Stimulated activated CD4-positive, alpha-beta T cell treated with anti-CD3 and anti-CD28 coated beads, Interleukin-4, amount 100 ng/mL, for 4 hours (primary cell): Measurements from ENCODE around the gene VAT1L.
"Not testable (repeated sequence)": the region's sequence is repeated elsewhere in the genome, so short reads cannot be mapped to it uniquely, and the experiment has no call there.

Source experiments
- DNase-seq, 2 experiments: peaks; one replicate each; pipeline ENCODE4 v3.0.0-alpha.2; 2020

The VAT1L gene

GRCh38 chr16:77918809-77919707 is 130.7 kb downstream of the VAT1L start:
- DNase-seq: no peak

GRCh38 chr16:77919761-77920415 is 131.5 kb downstream of the VAT1L start:
- DNase-seq: no peak

GRCh38 chr16:77920984-77921383 is 132.6 kb downstream of the VAT1L start:
- no peak for DNase-seq

- DNase-seq: no peak
These were observed 133.9 kb downstream of the VAT1L start for GRCh38 chr16:77922228-77922754.

- no peak for DNase-seq
These were observed 137.2 kb downstream of the VAT1L start for GRCh38 chr16:77925531-77925930.

GRCh38 chr16:77928096-77928495 is 139.7 kb downstream of the VAT1L start:
- no peak for DNase-seq

GRCh38 chr16:77929004-77929403 is 140.6 kb downstream of the VAT1L start:
- DNase-seq: no peak

GRCh38 chr16:77931058-77931457 is 142.7 kb downstream of the VAT1L start:
- DNase-seq: no peak

GRCh38 chr16:77937473-77938149 is 149.2 kb downstream of the VAT1L start:
- DNase-seq: no peak

GRCh38 chr16:77938913-77939312 is 150.5 kb downstream of the VAT1L start:
- no peak for DNase-seq

GRCh38 chr16:77939968-77940367 is 151.6 kb downstream of the VAT1L start:
- no peak for DNase-seq

- DNase-seq: no peak
These were observed 155.4 kb downstream of the VAT1L start for GRCh38 chr16:77943801-77944200.

- no peak for DNase-seq
These were observed 156.3 kb downstream of the VAT1L start for GRCh38 chr16:77944631-77945030.

- no peak for DNase-seq
These were observed 156.8 kb downstream of the VAT1L start for GRCh38 chr16:77945126-77945525.

GRCh38 chr16:77946823-77947222 is 158.5 kb downstream of the VAT1L start:
- no peak for DNase-seq

- not testable (repeated sequence) for DNase-seq
These were observed 159.2 kb downstream of the VAT1L start for GRCh38 chr16:77947590-77947989.

GRCh38 chr16:77948835-77949234 is 160.5 kb downstream of the VAT1L start:
- DNase-seq: no peak

GRCh38 chr16:77949445-77949844 is 161.1 kb downstream of the VAT1L start:
- no peak for DNase-seq

GRCh38 chr16:77951788-77952187 is 163.4 kb downstream of the VAT1L start:
- DNase-seq: no peak

GRCh38 chr16:77955127-77955526 is 166.8 kb downstream of the VAT1L start:
- no peak for DNase-seq

- no peak for DNase-seq
These were observed 167.9 kb downstream of the VAT1L start for GRCh38 chr16:77956231-77956630.

- DNase-seq: no peak
These were observed 172.4 kb downstream of the VAT1L start for GRCh38 chr16:77960766-77961165.

GRCh38 chr16:77961814-77962213 is 173.4 kb downstream of the VAT1L start:
- no peak for DNase-seq
